GM18508 (cell line): ENCODE results near the gene WASF3.
"Not testable (repeated sequence)": the region's sequence is repeated elsewhere in the genome, so short reads cannot be mapped to it uniquely, and the experiment has no call there.

ENCODE experiments used
- ATAC-seq: cut with Tn5 transposase; IDR thresholded peaks from one replicate; pipeline ENCODE4 v1.9.1; 2021; ENCODE audit warnings: moderate number of reproducible peaks; ENCODE audit not compliant: insufficient read depth, unreplicated experiment

Gene WASF3

GRCh38 chr13:26706381-26706780, 148.9 kb downstream of the WASF3 start:
- ATAC-seq, result no peak

- no peak for ATAC-seq
Measured at GRCh38 chr13:26707122-26708006, 149.9 kb downstream of the WASF3 start.

- ATAC-seq, result no peak
Measured at GRCh38 chr13:26708007-26708297, 150.5 kb downstream of the WASF3 start.

GRCh38 chr13:26709461-26709860, 152.0 kb downstream of the WASF3 start:
- no peak for ATAC-seq

GRCh38 chr13:26710166-26710565, 152.7 kb downstream of the WASF3 start:
- ATAC-seq, result no peak

GRCh38 chr13:26711211-26711610, 153.7 kb downstream of the WASF3 start:
- no peak for ATAC-seq

- ATAC-seq, result no peak
Measured at GRCh38 chr13:26713341-26713740, 155.9 kb downstream of the WASF3 start.

- no peak for ATAC-seq
Measured at GRCh38 chr13:26716984-26717383, 159.5 kb downstream of the WASF3 start.

- no peak for ATAC-seq
Measured at GRCh38 chr13:26718146-26718545, 160.7 kb downstream of the WASF3 start.

- ATAC-seq, result no peak
Measured at GRCh38 chr13:26718872-26719271, 161.4 kb downstream of the WASF3 start.

GRCh38 chr13:26719356-26719945, 162.0 kb downstream of the WASF3 start:
- no peak for ATAC-seq

- ATAC-seq, result no peak
Measured at GRCh38 chr13:26721251-26722121, 164.0 kb downstream of the WASF3 start.

- no peak for ATAC-seq
Measured at GRCh38 chr13:26722321-26722720, 164.8 kb downstream of the WASF3 start.

GRCh38 chr13:26723620-26724019, 166.1 kb downstream of the WASF3 start:
- not testable (repeated sequence) for ATAC-seq

- no peak for ATAC-seq
Measured at GRCh38 chr13:26726684-26727083, 169.2 kb downstream of the WASF3 start.

GRCh38 chr13:26727122-26727521, 169.6 kb downstream of the WASF3 start:
- ATAC-seq, result no peak

- no peak for ATAC-seq
Measured at GRCh38 chr13:26727633-26728032, 170.2 kb downstream of the WASF3 start.

GRCh38 chr13:26735677-26736076, 178.2 kb downstream of the WASF3 start:
- no peak for ATAC-seq
